K562 (cell line): ENCODE measurements around the gene ZNF362. TPM values are rescaled to one million over a fixed set of nuclear protein-coding genes. Genes with fewer than 3 reads are reported as not detected.

Experiments
- ATAC-seq: fragments of 200-7000 bp; cut with Tn5 transposase; 3 replicates; pipeline ENCODE4 v1.9.1; 2020; ENCODE audit warnings: moderate library complexity
- BruUV-seq: library from RNA; stranded (reverse); fragments of 400-500 nt; replicated peaks from 2 replicates; lab custom pipeline; 2021; lab: Mats Ljungman, UMichigan
- CTCF ChIA-PET: fragments of 300-600 bp; formaldehyde crosslinking; extraction: SDS; loops from one replicate; lab custom pipeline; 2021; ENCODE audit warnings: low intra/inter-chr PET ratio; lab: Yijun Ruan, JAX
- POLR2A ChIA-PET: fragments of 300-600, 350-650 bp; sonication (Branson Sonifier 250); formaldehyde crosslinking; extraction: SDS; loops from one replicate; lab custom pipeline; 2021; ENCODE audit warnings: antibody characterized with exemption, inconsistent platforms; lab: Yijun Ruan, JAX
- DNase-seq, 4 experiments: peaks; one replicate each; pipeline versions ENCODE4 v3.0.0 to v3.0.0-alpha.2; 2011 to 2018; ENCODE audit warnings: low spot score in 3 of 4, mixed read lengths in 3 of 4; ENCODE audit errors: extremely low read depth in 1 of 4
- FAIRE-seq: peaks from 2 replicates; lab custom pipeline; 2011; peaks lifted over from hg19 to GRCh38; lab: Jason Lieb, UNC
- H2AFZ ChIP-seq: 2 replicates; pipeline ENCODE4 v1.6.0; 2011; ENCODE audit warnings: low read depth, low read length, control low read depth, inconsistent platforms
- H3K27ac ChIP-seq: fragments of 200-600 bp; 3 replicates; pipeline ENCODE4 v1.8.0; 2011; ENCODE audit warnings: low read depth, mild to moderate bottlenecking, control low read depth, inconsistent platforms, low read length, moderate library complexity, mixed read lengths; ENCODE audit errors: extremely low read depth
- H3K27me3 ChIP-seq, 2 experiments: fragments of 300-600 bp in 1 of 2; 2 replicates in 1 of 2; 3 replicates in 1 of 2; pipeline versions ENCODE4 v1.6.0 to v1.8.0; 2011; ENCODE audit warnings: inconsistent platforms in 2 of 2, low read length in 2 of 2, mild to moderate bottlenecking in 1 of 2, mixed read lengths in 1 of 2, moderate library complexity in 1 of 2; ENCODE audit not compliant: control insufficient read depth in 2 of 2, insufficient read depth in 2 of 2
- H3K36me3 ChIP-seq: fragments of 300-600 bp; 3 replicates; pipeline ENCODE4 v1.8.0; 2011; ENCODE audit warnings: mild to moderate bottlenecking, low read length, inconsistent platforms; ENCODE audit not compliant: control insufficient read depth, insufficient read depth
- H3K4me1 ChIP-seq, 2 experiments: fragments of 200-600 bp in 1 of 2; replicated peaks in 1 of 2; 2 replicates in 1 of 2; 3 replicates in 1 of 2; pipeline versions ENCODE4 v1.5.1 to v1.8.0; 2011; ENCODE audit warnings: inconsistent platforms in 2 of 2, low read length in 2 of 2, mild to moderate bottlenecking in 1 of 2, mixed read lengths in 1 of 2, moderate library complexity in 1 of 2; ENCODE audit not compliant: control insufficient read depth in 2 of 2, insufficient read depth in 2 of 2
- H3K4me2 ChIP-seq: 2 replicates; pipeline ENCODE4 v1.6.1; 2011; ENCODE audit warnings: low read length, control low read depth, inconsistent platforms, mixed read lengths; ENCODE audit not compliant: insufficient read depth
- H3K4me3 ChIP-seq: fragments of 200-600 bp; sonication (generic), shearing (Covaris generic); 2 replicates; pipeline ENCODE4 v1.5.1; 2016; ENCODE audit warnings: control low read depth, inconsistent platforms
- H3K79me2 ChIP-seq: fragments of 200-600 bp; 3 replicates; pipeline ENCODE4 v1.8.0; 2011; ENCODE audit warnings: low read length, inconsistent platforms; ENCODE audit not compliant: control insufficient read depth, insufficient read depth
- H3K9ac ChIP-seq, 2 experiments: 2 replicates each; pipeline versions ENCODE4 v1.6.0 to v1.6.1; 2011; ENCODE audit warnings: low read depth in 2 of 2, low read length in 2 of 2, control low read depth in 1 of 2, inconsistent platforms in 1 of 2, mild to moderate bottlenecking in 1 of 2, mixed read lengths in 1 of 2; ENCODE audit not compliant: insufficient read depth in 1 of 2
- H3K9me1 ChIP-seq: one replicate; pipeline ENCODE4 v1.6.0; 2011; ENCODE audit warnings: inconsistent platforms, mild to moderate bottlenecking, low read length, moderate library complexity; ENCODE audit not compliant: control insufficient read depth, insufficient read depth
- H3K9me3 ChIP-seq: replicated peaks from 2 replicates; pipeline ENCODE4 v1.5.1; 2011; ENCODE audit warnings: low read depth, low read length, inconsistent platforms; ENCODE audit not compliant: control insufficient read depth, insufficient read depth
- H4K20me1 ChIP-seq: replicated peaks from 2 replicates; pipeline ENCODE4 v1.6.1; 2011; ENCODE audit warnings: low read length, inconsistent platforms, mixed read lengths; ENCODE audit not compliant: control insufficient read depth, insufficient read depth
- ARID4B ChIP-seq: sonication (generic); formaldehyde crosslinking; IDR thresholded peaks from 2 replicates; pipeline ENCODE4 v1.8.0; 2022; ENCODE audit warnings: mild to moderate bottlenecking, missing genetic modification reagents
- FOXM1 ChIP-seq, 2 experiments: fragments of 450-650 bp in 1 of 2; sonication (generic) in 1 of 2; formaldehyde crosslinking in 1 of 2; IDR thresholded peaks; 2 replicates each; pipeline versions ENCODE4 v1.6.1 to v1.9.0; 2017 to 2022; ENCODE audit warnings: low read depth in 2 of 2, mild to moderate bottlenecking in 2 of 2, missing genetic modification reagents in 1 of 2, moderate library complexity in 1 of 2
- HDAC1 ChIP-seq, 2 experiments: fragments of 450-650 bp; IDR thresholded peaks; 2 replicates each; pipeline ENCODE4 v1.6.1; 2016 to 2017; ENCODE audit warnings: inconsistent platforms in 1 of 2, mild to moderate bottlenecking in 1 of 2, moderate library complexity in 1 of 2
- LARP7 ChIP-seq: fragments of 450-650 bp; IDR thresholded peaks from 2 replicates; pipeline ENCODE4 v1.6.1; 2016
- NR2C1 ChIP-seq, 2 experiments: fragments of 450-650 bp; IDR thresholded peaks; 2 replicates each; pipeline ENCODE4 v1.6.1; 2017; ENCODE audit warnings: mild to moderate bottlenecking in 2 of 2, antibody characterized with exemption in 1 of 2, inconsistent platforms in 1 of 2, missing compliant biosample characterization in 1 of 2, missing genetic modification characterization in 1 of 2
- STAT5A ChIP-seq: IDR thresholded peaks from 2 replicates; pipeline ENCODE4 v1.6.1; 2012; ENCODE audit warnings: low read length, inconsistent platforms, borderline replicate concordance
- TBL1XR1 ChIP-seq, 2 experiments: IDR thresholded peaks; 2 replicates each; pipeline ENCODE4 v1.6.1; 2012; ENCODE audit warnings: improper control_type of control experiment in 2 of 2, low read length in 2 of 2, mild to moderate bottlenecking in 1 of 2
- ZNF124 ChIP-seq: sonication (generic); formaldehyde crosslinking; IDR thresholded peaks from 2 replicates; pipeline ENCODE4 v1.8.1; 2022; ENCODE audit warnings: missing genetic modification reagents
- ZNF398 ChIP-seq: fragments of 250-450 bp; sonication (Bioruptor Pico); IDR thresholded peaks from 2 replicates; pipeline ENCODE4 v1.8.0; 2021; ENCODE audit warnings: moderate library complexity, mild to moderate bottlenecking, inconsistent platforms
- ZNF780A ChIP-seq: fragments of 250-450 bp; sonication (Bioruptor Pico); IDR thresholded peaks from 2 replicates; pipeline ENCODE4 v1.5.0; 2021; ENCODE audit warnings: mild to moderate bottlenecking
- WGBS: fragments of 100-300 bp; shearing (Covaris generic); methylation state at CpG from one replicate; pipeline ENCODE4 v1.1.6; 2016; ENCODE audit warnings: low coverage, mixed read lengths; ENCODE audit not compliant: insufficient coverage; ENCODE audit errors: missing lambda C conversion rate; 5-methylcytosine and 5-hydroxymethylcytosine counted together
- in situ Hi-C: fragments of 300-500 bp; cut with MboI; formaldehyde crosslinking; loops from 4 replicates; pipeline ENCODE4 v1.15.0; 2018; ENCODE audit warnings: inconsistent platforms, mixed read lengths
- intact Hi-C: fragments of 100-400 bp; cut with micrococcal nuclease; formaldehyde crosslinking; loops from 2 replicates; pipeline ENCODE4 v1.14.2; 2022
- polyA plus RNA-seq, 8 experiments: library from polyadenylated mRNA; depleted of rRNA in 4 of 8; stranded (reverse) in 5 of 8; unstranded in 3 of 8; fragments of >200 nt; fragmentation: Nextera tagmentation in 2 of 8; fragmentation: Illumina TruSeq in 1 of 8; extraction: Ambion mirVana in 2 of 8; extraction: Trizol in 1 of 8; gene quantifications; 2 replicates each; pipeline versions ENCODE4 v1.2.1 to v1.2.3, GENCODE V29; 2011 to 2014; ENCODE audit warnings: inconsistent platforms in 1 of 8, missing spikeins in 1 of 8
- total RNA-seq, 7 experiments: library from RNA; depleted of rRNA in 6 of 7; stranded (reverse); fragments of >200 nt in 6 of 7; fragmentation: Illumina TruSeq in 2 of 7; extraction: Trizol in 2 of 7; gene quantifications; 2 replicates each; pipeline versions ENCODE4 v1.2.1 to v1.2.3, GENCODE V29; 2011 to 2021; ENCODE audit warnings: low replicate concordance in 1 of 7
- TF ChIP-seq, protein P1 (sequence below): fragments of 250-450 bp; sonication (Bioruptor Pico); IDR thresholded peaks from 2 replicates; pipeline ENCODE4 v1.8.0; 2022; ENCODE audit warnings: inconsistent platforms

Gene ZNF362
- total and polyA plus RNA-seq, 9 of the 15 experiments (the other 6 are each of a cell fraction or from before 2014, with no cell fraction given): 0.01 to 1.1 (median 0.35) TPM; not detected in 1

- TF ChIP-seq, protein P1, sequence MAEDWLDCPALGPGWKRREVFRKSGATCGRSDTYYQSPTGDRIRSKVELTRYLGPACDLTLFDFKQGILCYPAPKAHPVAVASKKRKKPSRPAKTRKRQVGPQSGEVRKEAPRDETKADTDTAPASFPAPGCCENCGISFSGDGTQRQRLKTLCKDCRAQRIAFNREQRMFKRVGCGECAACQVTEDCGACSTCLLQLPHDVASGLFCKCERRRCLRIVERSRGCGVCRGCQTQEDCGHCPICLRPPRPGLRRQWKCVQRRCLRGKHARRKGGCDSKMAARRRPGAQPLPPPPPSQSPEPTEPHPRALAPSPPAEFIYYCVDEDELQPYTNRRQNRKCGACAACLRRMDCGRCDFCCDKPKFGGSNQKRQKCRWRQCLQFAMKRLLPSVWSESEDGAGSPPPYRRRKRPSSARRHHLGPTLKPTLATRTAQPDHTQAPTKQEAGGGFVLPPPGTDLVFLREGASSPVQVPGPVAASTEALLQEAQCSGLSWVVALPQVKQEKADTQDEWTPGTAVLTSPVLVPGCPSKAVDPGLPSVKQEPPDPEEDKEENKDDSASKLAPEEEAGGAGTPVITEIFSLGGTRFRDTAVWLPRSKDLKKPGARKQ (CRISPR knock-in tag): no peak
- TF ChIP-seq LARP7: no peak
- TF ChIP-seq STAT5A: no peak
- no peak for TF ChIP-seq ZNF398
- no peak for TF ChIP-seq NR2C1 (IDR thresholded peaks at IDR 0.05)
- TF ChIP-seq NR2C1 (tag; IDR thresholded peaks at IDR 0.05): no peak
- TF ChIP-seq ZNF780A (CRISPR knock-in tag): no peak
Observed at GRCh38 chr1:33284049-33284448, 27.8 kb downstream of the ZNF362 start (continued).

DNA sequence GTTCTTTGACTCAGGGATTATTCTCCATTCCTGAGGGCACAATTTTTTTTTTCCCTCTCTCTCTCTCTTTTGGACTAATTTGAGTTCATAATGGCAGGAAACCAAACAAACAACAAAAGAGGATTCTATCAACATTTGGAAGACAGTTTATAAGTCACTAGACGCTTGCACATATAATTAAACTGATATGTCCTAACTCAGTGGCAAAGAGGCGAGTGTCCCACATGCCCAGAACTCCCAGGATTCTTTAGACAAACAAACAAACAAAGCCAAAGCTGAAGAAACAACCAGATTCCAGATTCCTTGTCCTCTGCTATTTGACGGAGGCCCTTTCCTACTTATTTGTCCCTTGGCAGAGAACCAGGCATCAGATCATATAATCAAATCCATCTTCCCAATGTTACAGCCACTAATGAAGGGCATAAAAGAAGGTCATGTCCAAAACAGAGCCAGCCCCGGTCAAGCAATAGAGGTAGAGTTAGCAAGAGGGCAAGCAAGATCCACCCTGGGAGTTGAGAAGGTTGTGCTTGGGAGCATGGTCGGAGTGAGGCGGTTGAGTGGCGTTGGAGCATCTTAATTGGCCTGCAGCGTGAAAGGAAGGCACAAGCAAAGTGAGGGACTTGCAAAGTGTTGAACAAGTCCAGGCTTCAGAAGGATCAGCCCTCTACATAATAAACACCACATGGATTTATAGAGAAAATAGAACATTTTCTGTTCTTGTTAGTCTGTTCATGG is 30.3 kb downstream of the ZNF362 start:
- Histone ChIP-seq H4K20me1 (no peaks in the 10 kb centered on the region; the same call in 1 of the 2 replicates), H3K27me3 (peaks cover 39 to 43% of the 10 kb centered on the region in 2 experiments), H3K79me2 (no peaks in the 10 kb centered on the region), H3K36me3 (no peaks in the 10 kb centered on the region), H3K9ac (no peak overlapping the region)
- no TSS peak for BruUV-seq
- in situ Hi-C loops: no loop called here
- no peak for DNase-seq
- POLR2A ChIA-PET: no interaction called here
- CTCF ChIA-PET: interaction anchor here (0.6 kb wide), 1 partner anchor 53 kb away, joined by 3 read pairs; no protein-coding TSS in a partner anchor
- TF ChIP-seq ARID4B (CRISPR knock-in tag): no peak
- no peak for TF ChIP-seq HDAC1 (IDR thresholded peaks at IDR 0.05)
- TF ChIP-seq ZNF124 (CRISPR knock-in tag): no peak
- TF ChIP-seq TBL1XR1 (IDR thresholded peaks at IDR 0.05; ENCODE audit: low read length in 2 of 2): no peak
- TF ChIP-seq FOXM1 (IDR thresholded peaks at IDR 0.05; ENCODE audit: low read depth): no peak
- no peak for TF ChIP-seq FOXM1 (CRISPR knock-in tag; IDR thresholded peaks at IDR 0.05; ENCODE audit: low read depth)
- TF ChIP-seq, all 486 proteins: peak for 0
- Histone ChIP-seq H2AFZ (no peak overlapping the region), H3K4me1 (peaks cover 0 to 2% of the 10 kb centered on the region in 2 experiments; a peak in 1 of 5 replicates), H3K9me3 (no peaks in the 10 kb centered on the region), H3K9me1 (no peaks in the 10 kb centered on the region), H3K27ac (no peak overlapping the region), H3K4me2 (no peak overlapping the region), H3K4me3 (no peak overlapping the region)
- ATAC-seq: no peak
- intact Hi-C loops: no loop called here
- no peak for FAIRE-seq
- 2% methylated on average over 8 of the region's 8 CpGs for WGBS
